Measurements from ENCODE around the gene ZBTB9. TPM values are rescaled to one million over a fixed set of nuclear protein-coding genes. Genes with fewer than 3 reads are reported as not detected.

Gene ZBTB9
- total and polyA plus RNA-seq, 8 donors, result 0.45 to 7.8 (median 2.6) TPM; not detected in 1

GRCh38 chr6:33418690-33419291 lies 35.6 kb upstream of the ZBTB9 start:
- peak overlapping the region; percentile 71 to 95 (median 93) for H3K27ac ChIP-seq
- WGBS, 5 donors, result 39 to 50% (median 48%) methylated on average over 8 of the region's 8 CpGs
- TF ChIP-seq CTCF (IDR thresholded peaks at IDR 0.05), result no peak
- no peak for TF ChIP-seq EP300 (IDR thresholded peaks at IDR 0.05)
- TF ChIP-seq POLR2AphosphoS5 (IDR thresholded peaks at IDR 0.05), result no peak
- no peak for TF ChIP-seq POLR2A (IDR thresholded peaks at IDR 0.05)
- H3K4me3 ChIP-seq, result peak overlapping the region; percentile 46 to 83 (median 69)
- DNase-seq, result peak in 1 of 2 donors; percentile 64
- H3K4me1 ChIP-seq, result peaks cover 33 to 64% (median 55%) of the 10 kb centered on the region in 4 donors
- H3K27me3 ChIP-seq, result no peaks in the 10 kb centered on the region
- H3K36me3 ChIP-seq, result peaks cover 24 to 29% (median 27%) of the 10 kb centered on the region in 4 donors
- intact Hi-C loops (cut with DNase I; ENCODE audit: low total_unique reads), result no loop called here
- H3K9me3 ChIP-seq, result no peaks in the 10 kb centered on the region

GRCh38 chr6:33419580-33420490 lies 34.5 kb upstream of the ZBTB9 start, which contains the start of gene SYNGAP1:
Gene SYNGAP1 (plus strand): TSS chr6:33420065. CDS start chr6:33420265, 200 bp downstream.
- 4 to 9% (median 7%) methylated on average over 19 to 22 of the region's 22 CpGs for WGBS, 5 donors
- Histone ChIP-seq H3K27me3 (no peaks in the 10 kb centered on the region), H3K4me1 (peaks cover 37 to 64% (median 58%) of the 10 kb centered on the region in 4 donors), H3K36me3 (peaks cover 14 to 19% (median 17%) of the 10 kb centered on the region in 4 donors), H3K4me3 (peak within 1 kb of the TSS; percentile 37 to 57 (median 42)), H3K9me3 (no peaks in the 10 kb centered on the region), H3K27ac (peak within 1 kb of the TSS; percentile 71 to 95 (median 93))
- intact Hi-C loops (cut with DNase I; ENCODE audit: low total_unique reads), result no loop called here
- TF ChIP-seq CTCF (IDR thresholded peaks at IDR 0.05), result no peak
- TF ChIP-seq EP300 (IDR thresholded peaks at IDR 0.05), result no peak
- TF ChIP-seq POLR2A (IDR thresholded peaks at IDR 0.05), result no peak
- no peak for TF ChIP-seq POLR2AphosphoS5 (IDR thresholded peaks at IDR 0.05)
- DNase-seq, result peak in 1 of 2 donors; percentile 90

- intact Hi-C loops (cut with DNase I; ENCODE audit: low total_unique reads), result no loop called here
- Histone ChIP-seq H3K36me3 (peaks cover 5 to 10% (median 8%) of the 10 kb centered on the region in 4 donors), H3K4me1 (peaks cover 40 to 62% (median 54%) of the 10 kb centered on the region in 4 donors), H3K27me3 (no peaks in the 10 kb centered on the region), H3K9me3 (no peaks in the 10 kb centered on the region), H3K4me3 (peak overlapping the region; percentile 36 to 45 (median 38)), H3K27ac (peak overlapping the region in 4 of 5 donors; percentile 92 to 95 (median 94))
- DNase-seq, result no peak
- no peak for TF ChIP-seq POLR2AphosphoS5 (IDR thresholded peaks at IDR 0.05)
- no peak for TF ChIP-seq EP300 (IDR thresholded peaks at IDR 0.05)
- no peak for TF ChIP-seq CTCF (IDR thresholded peaks at IDR 0.05)
- no peak for TF ChIP-seq POLR2A (IDR thresholded peaks at IDR 0.05)
- 51 to 68% (median 55%) methylated on average over 5 to 6 of the region's 6 CpGs for WGBS, 5 donors
Measured at GRCh38 chr6:33420491-33421343, 33.7 kb upstream of the ZBTB9 start.

- peaks cover 36 to 60% (median 53%) of the 10 kb centered on the region in 4 donors for H3K4me1 ChIP-seq
- peaks cover 0 to 4% (median 2%) of the 10 kb centered on the region in 4 donors for H3K36me3 ChIP-seq
- H3K27me3 ChIP-seq, result no peaks in the 10 kb centered on the region
- DNase-seq, result no peak
- no peak overlapping the region for H3K4me3 ChIP-seq
- no peak for TF ChIP-seq CTCF (IDR thresholded peaks at IDR 0.05)
- no peak for TF ChIP-seq EP300 (IDR thresholded peaks at IDR 0.05)
- no peak for TF ChIP-seq POLR2A (IDR thresholded peaks at IDR 0.05)
- no peak for TF ChIP-seq POLR2AphosphoS5 (IDR thresholded peaks at IDR 0.05)
- intact Hi-C loops (cut with DNase I; ENCODE audit: low total_unique reads), result no loop called here
- WGBS, 5 donors, result 81 to 95% (median 87%) methylated on average over 2 of the region's 2 CpGs
- no peaks in the 10 kb centered on the region for H3K9me3 ChIP-seq
- H3K27ac ChIP-seq, result peak overlapping the region in 2 of 5 donors; percentile 92 to 93
Measured at GRCh38 chr6:33421344-33421643, 33.1 kb upstream of the ZBTB9 start.
